Esophagus (tissue), 2 donors: ENCODE data around the gene HMCN2. TPM values are rescaled to one million over a fixed set of nuclear protein-coding genes. Genes with fewer than 3 reads are reported as not detected.
A peak's percentile ranks its signal among the peaks of the same experiment; 100 is the strongest.

Experiments
- H3K27ac ChIP-seq, 2 donors: one replicate each; pipeline ENCODE4 v1.5.1; 2013; ENCODE audit warnings: low read depth in 2 of 2, mild to moderate bottlenecking in 2 of 2, inconsistent platforms in 1 of 2, low read length in 1 of 2, moderate library complexity in 1 of 2
- H3K27me3 ChIP-seq, 2 donors: one replicate each; pipeline ENCODE4 v1.6.1; 2013; ENCODE audit warnings: low read length in 2 of 2, control low read depth in 1 of 2, mild to moderate bottlenecking in 1 of 2; ENCODE audit not compliant: insufficient read depth in 2 of 2, control insufficient read depth in 1 of 2
- H3K36me3 ChIP-seq, 2 donors: one replicate each; pipeline ENCODE4 v1.6.1; 2013; ENCODE audit warnings: low read length in 1 of 2; ENCODE audit not compliant: control insufficient read depth in 2 of 2, insufficient read depth in 2 of 2
- H3K4me1 ChIP-seq, 2 donors: one replicate each; pipeline ENCODE4 v1.6.1; 2013; ENCODE audit warnings: low read length in 1 of 2; ENCODE audit not compliant: control insufficient read depth in 2 of 2, insufficient read depth in 2 of 2
- H3K4me3 ChIP-seq, 2 donors: one replicate each; pipeline ENCODE4 v1.5.1; 2013; ENCODE audit warnings: low read length in 2 of 2, mild to moderate bottlenecking in 2 of 2, low read depth in 1 of 2, moderate library complexity in 1 of 2
- H3K9me3 ChIP-seq, 2 donors: one replicate each; pipeline ENCODE4 v1.6.1; 2013; ENCODE audit warnings: mild to moderate bottlenecking in 2 of 2, low read depth in 1 of 2, low read length in 1 of 2, moderate library complexity in 1 of 2; ENCODE audit not compliant: control insufficient read depth in 2 of 2, insufficient read depth in 1 of 2
- WGBS, 2 donors: extraction: QIAGEN DNeasy Blood & Tissue Kit; methylation state at CpG; one replicate each; pipeline ENCODE4 v1.1.7; 2013; 5-methylcytosine and 5-hydroxymethylcytosine counted together
- polyA plus RNA-seq, 2 donors: library from polyadenylated mRNA; stranded (reverse); fragments of 200-250 nt; gene quantifications; one replicate each; pipeline ENCODE4 v1.2.3, GENCODE V29; 2013
- donor health status: healthy with polysubstance abuse.
- donor health status: Bipolar disorder and iron deficiency.

The HMCN2 gene
- polyA plus RNA-seq, 2 donors: 4.1 to 4.8 TPM

DNA sequence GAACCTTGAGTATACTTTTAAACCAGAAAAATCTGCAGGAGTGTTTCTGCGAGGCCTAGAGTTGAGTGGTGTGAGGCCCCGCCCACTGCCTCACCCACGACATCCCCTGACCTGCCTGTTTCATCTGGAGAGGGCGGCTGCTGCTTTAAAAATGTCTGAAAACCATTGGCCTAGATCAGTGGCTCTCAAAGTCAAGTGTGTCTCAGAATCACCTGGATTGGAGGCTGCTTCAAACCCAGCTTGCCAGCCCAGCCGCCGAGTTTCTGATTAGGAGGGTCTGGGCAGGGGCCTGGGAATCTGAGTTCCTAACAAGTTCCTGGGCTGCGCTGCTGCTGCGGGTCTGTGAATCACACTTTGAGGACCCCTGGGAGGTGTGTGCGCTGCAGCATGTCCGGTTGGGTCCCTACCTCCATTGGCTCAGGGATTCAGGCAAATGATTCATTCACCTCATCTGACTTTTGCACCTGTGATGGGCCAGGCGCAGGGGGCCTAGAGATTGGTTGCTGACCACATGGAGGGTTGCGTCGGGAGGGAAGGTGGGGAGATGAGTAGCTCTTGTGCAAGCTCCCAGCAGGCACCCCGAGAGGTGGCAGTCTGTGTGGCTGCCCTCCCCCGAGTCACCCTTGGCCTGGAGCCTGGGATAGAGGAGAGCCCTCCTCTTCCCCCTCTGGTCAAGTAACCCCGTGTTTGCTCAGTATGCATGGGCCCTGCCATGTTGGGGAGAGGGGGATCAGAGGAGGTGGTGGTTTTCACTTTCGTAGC lies 27.6 kb upstream of the HMCN2 start:
- H3K4me3 ChIP-seq: no peak overlapping the region
- H3K9me3 ChIP-seq: no peaks in the 10 kb centered on the region
- H3K27ac ChIP-seq: peak overlapping the region in 1 of 2 donors; percentile 86
- H3K27me3 ChIP-seq: no peaks in the 10 kb centered on the region
- H3K4me1 ChIP-seq: peaks cover 4 to 8% of the 10 kb centered on the region in 2 donors
- WGBS, 2 donors: 73 to 76% methylated on average over 17 of the region's 17 CpGs
- peaks cover 0 to 1% of the 10 kb centered on the region in 2 donors for H3K36me3 ChIP-seq

DNA sequence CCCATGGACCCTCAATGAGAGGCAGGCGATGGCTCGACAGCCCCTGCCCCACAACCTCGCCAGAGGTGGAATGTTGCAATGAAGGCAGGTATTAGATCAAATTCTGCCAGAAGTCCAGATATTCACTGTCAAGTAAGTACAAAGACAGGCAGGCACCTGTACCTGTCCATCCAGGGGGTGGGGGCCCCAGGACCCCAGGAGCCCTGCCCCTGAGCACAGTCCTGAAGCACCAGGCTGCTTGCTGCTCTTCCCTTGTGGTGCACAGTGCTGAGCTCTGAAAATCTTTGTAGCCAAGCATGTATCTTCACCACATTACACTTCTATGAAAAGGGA lies 26.2 kb upstream of the HMCN2 start:
- H3K9me3 ChIP-seq: no peaks in the 10 kb centered on the region
- H3K4me1 ChIP-seq: peaks cover 4 to 10% of the 10 kb centered on the region in 2 donors
- no peak overlapping the region for H3K4me3 ChIP-seq
- H3K27me3 ChIP-seq: no peaks in the 10 kb centered on the region
- H3K27ac ChIP-seq: peak overlapping the region in 1 of 2 donors; percentile 35
- H3K36me3 ChIP-seq: no peaks in the 10 kb centered on the region
- WGBS, 2 donors: 82 to 90% methylated on average over 3 of the region's 3 CpGs

DNA sequence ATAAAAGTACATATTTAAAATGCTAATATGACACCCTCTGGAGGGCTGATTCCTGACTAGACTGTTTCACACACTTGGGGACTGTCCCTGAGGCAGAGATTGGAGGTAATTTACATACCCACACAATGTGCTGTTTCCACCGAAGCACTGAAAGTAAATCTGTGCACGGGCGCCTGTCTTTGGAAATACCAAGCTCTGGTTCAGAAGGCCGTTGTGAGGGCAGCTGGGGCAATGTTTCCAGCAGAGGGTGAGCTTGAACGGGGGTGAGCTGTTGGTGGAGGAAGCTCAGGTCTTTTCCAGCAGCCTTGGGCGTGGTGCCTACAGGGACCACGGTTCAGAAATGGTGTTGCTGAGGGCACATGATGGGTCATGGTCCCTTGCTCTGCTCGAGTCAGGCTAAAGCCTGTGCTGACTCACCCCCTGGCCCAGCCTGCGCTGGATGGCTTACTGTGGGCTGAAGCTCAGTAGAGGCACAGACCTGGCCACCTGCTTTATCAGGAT lies 25.8 kb upstream of the HMCN2 start:
- Histone ChIP-seq H3K4me3 (no peak overlapping the region), H3K9me3 (no peaks in the 10 kb centered on the region), H3K36me3 (no peaks in the 10 kb centered on the region), H3K27ac (no peak overlapping the region), H3K27me3 (no peaks in the 10 kb centered on the region), H3K4me1 (peaks cover 4 to 10% of the 10 kb centered on the region in 2 donors)
- 35 to 38% methylated on average over 9 of the region's 9 CpGs for WGBS, 2 donors

DNA sequence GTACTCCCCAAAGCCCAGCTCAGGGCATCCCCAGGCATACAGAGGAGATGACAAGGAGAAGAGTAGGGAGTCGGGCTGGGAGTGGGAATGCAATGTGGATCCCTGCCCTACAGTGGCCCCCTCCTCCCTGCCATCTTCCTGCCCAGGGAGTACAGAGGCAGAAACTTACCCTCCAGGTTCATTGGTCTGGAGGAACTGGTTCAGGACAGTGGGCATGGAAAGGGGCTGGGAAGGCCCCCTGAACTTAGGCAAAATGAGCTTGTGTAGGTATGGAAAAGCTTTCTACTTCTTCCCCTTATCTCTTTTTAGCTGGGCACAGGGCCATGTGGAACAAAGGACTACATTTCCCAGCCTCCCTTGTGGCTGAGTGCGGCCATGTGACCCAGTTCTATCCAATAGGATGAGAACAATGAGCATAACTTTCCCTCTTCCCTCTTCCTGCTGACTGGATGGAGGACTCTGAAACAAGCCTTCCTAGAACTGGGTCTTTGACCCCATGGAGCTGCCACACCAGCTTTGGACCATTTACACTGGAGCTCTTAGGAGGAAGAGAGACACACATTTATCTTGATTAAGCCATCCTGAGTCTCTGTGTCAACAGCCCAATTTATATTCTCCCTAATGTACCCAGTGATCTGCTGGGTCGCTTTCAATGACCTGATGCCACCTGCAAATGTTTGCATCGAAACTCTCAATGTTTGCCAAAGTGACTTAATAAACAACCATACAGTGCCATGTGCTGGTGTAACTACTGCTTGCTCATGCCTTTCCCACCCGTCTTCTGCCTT lies 25.0 kb upstream of the HMCN2 start:
- Histone ChIP-seq H3K36me3 (no peaks in the 10 kb centered on the region), H3K4me1 (peaks cover 4 to 10% of the 10 kb centered on the region in 2 donors), H3K9me3 (no peaks in the 10 kb centered on the region), H3K27me3 (no peaks in the 10 kb centered on the region), H3K4me3 (no peak overlapping the region), H3K27ac (no peak overlapping the region)
- WGBS, 2 donors: 66 to 73% methylated on average over 5 of the region's 5 CpGs

DNA sequence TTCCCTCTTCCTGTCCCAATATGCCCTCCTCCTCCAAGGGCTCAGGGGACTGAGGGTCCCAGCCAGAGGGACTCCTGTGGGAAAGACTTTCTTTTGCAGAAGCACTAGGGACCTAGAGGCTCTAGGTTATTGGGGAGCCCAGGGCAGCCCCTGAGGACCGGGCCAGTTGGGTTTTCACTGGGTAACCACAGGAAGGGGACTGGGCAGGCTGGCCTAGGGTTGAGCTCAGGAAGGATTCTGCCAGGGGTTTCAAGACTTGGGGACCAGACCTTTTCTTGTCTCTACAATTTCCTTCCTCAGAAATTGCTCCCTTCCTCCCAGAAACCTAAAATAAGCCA lies 24.4 kb upstream of the HMCN2 start:
- no peak overlapping the region for H3K4me3 ChIP-seq
- no peaks in the 10 kb centered on the region for H3K9me3 ChIP-seq
- H3K4me1 ChIP-seq: peaks cover 4 to 9% of the 10 kb centered on the region in 2 donors
- WGBS, 2 donors: 88 to 89% methylated on average over 1 of the region's 1 CpG
- no peaks in the 10 kb centered on the region for H3K36me3 ChIP-seq
- H3K27me3 ChIP-seq: no peaks in the 10 kb centered on the region
- H3K27ac ChIP-seq: no peak overlapping the region

DNA sequence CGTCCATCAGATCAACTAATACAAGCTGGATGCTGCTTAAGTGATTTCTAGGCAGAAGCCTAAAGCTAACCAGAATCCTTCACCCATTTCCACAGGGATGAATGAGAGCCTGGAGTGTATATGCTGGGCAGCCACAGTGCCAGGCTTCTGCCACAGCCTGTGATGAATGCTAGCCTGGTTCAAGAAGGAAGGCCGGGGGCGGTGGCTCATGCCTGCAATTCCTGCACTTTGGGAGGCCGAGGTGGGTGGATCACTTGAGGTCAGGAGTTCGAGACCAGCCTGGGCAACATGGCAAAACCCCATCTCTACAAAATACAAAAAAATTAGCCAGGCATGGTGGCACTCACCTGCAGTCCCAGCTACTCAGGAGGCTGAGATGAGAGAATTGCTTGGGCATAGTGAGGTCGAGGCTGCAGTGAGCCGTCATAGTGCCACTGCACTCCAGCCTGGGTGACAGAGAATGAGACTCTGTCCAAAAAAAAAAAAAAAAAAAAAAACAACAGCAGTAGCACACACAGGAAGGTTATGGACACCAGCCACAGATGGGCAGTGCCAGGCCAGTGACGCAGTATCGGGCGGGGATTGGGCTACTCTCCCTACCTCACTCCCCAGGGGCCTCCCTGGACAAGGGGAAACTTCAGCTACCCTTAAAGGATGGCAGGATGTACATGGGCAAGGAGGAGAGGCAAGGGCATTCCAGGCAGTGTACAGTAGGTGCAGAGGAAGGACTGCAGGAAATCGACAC lies 23.1 kb upstream of the HMCN2 start:
- no peak overlapping the region for H3K4me3 ChIP-seq
- H3K27ac ChIP-seq: no peak overlapping the region
- H3K36me3 ChIP-seq: no peaks in the 10 kb centered on the region
- no peaks in the 10 kb centered on the region for H3K9me3 ChIP-seq
- peaks cover 4 to 5% of the 10 kb centered on the region in 2 donors for H3K4me1 ChIP-seq
- no peaks in the 10 kb centered on the region for H3K27me3 ChIP-seq
- 73 to 74% methylated on average over 11 of the region's 11 CpGs for WGBS, 2 donors

DNA sequence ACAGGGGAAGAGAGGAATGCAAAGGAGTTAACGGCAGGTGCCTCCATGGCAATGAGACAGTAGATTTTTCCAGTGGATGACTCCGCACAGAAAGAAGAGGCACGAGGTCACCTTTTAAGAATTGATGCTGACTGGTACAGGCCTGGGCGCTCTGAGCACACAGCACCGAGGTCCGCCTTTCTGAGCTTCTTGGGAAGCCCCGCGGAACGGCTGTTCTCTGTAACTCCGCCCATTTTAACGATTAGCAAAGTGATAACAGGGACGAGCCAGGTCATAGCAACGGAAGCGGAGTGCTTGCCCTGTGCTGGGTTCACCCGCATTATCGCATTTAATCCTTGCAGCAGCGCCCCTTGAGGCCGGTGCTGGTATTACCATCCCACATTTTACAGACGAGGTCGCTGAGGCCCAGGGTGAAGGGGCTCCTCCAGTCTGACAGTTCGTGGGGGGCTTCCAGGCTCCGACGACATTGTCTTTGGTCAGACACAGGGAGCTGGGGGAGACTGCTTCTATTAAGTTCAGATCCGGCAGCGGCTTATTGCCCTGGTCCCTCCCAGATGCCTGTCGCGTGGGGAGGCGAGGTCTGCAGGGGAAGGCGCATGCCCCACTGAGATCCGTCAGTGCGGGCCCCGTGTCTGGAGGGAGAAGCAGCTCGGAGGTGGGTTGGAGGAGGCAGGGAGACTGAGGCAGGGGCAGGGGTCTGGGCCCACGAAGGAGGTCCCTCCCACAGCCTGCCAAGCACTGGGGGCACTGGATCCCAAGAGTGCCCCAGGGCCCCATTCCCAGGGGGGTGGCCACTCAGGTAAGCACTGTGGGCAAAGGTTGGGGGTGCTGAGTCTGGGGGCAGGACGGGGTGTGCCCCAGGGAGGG lies 22.3 kb upstream of the HMCN2 start:
- Histone ChIP-seq H3K4me3 (no peak overlapping the region), H3K27me3 (no peaks in the 10 kb centered on the region)
- 23 to 24% methylated on average over 35 of the region's 35 CpGs for WGBS, 2 donors

DNA sequence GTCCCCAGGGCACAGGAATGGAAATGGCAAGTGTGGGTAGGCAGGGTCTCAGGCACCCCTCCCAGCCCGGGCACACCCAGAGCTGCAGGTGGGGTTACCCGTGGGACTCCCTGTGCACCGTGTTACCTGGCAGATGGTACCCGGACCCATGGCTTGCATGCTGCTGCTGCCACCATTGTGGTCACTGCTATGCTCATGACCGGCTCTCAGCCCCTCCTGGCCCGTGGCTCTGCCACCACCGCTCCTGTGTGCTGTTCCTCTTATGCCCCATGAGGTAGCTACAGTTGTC lies 21.7 kb upstream of the HMCN2 start:
- no peaks in the 10 kb centered on the region for H3K36me3 ChIP-seq
- H3K27ac ChIP-seq: no peak overlapping the region
- H3K27me3 ChIP-seq: no peaks in the 10 kb centered on the region
- no peak overlapping the region for H3K4me3 ChIP-seq
- no peaks in the 10 kb centered on the region for H3K9me3 ChIP-seq
- H3K4me1 ChIP-seq: peaks cover 0 to 5% of the 10 kb centered on the region in 2 donors
- 83 to 92% methylated on average over 7 of the region's 7 CpGs for WGBS, 2 donors

More for the DNA sequence above, 22.3 kb upstream of the HMCN2 start:
- Histone ChIP-seq H3K36me3 (no peaks in the 10 kb centered on the region), H3K4me1 (peaks cover 0 to 5% of the 10 kb centered on the region in 2 donors), H3K9me3 (no peaks in the 10 kb centered on the region), H3K27ac (no peak overlapping the region)
